ENCODE data around the gene TBC1D19.

- TF ChIP-seq, protein P1, sequence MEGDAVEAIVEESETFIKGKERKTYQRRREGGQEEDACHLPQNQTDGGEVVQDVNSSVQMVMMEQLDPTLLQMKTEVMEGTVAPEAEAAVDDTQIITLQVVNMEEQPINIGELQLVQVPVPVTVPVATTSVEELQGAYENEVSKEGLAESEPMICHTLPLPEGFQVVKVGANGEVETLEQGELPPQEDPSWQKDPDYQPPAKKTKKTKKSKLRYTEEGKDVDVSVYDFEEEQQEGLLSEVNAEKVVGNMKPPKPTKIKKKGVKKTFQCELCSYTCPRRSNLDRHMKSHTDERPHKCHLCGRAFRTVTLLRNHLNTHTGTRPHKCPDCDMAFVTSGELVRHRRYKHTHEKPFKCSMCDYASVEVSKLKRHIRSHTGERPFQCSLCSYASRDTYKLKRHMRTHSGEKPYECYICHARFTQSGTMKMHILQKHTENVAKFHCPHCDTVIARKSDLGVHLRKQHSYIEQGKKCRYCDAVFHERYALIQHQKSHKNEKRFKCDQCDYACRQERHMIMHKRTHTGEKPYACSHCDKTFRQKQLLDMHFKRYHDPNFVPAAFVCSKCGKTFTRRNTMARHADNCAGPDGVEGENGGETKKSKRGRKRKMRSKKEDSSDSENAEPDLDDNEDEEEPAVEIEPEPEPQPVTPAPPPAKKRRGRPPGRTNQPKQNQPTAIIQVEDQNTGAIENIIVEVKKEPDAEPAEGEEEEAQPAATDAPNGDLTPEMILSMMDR (conservative IDR thresholded peaks at IDR 0.05) = no peak
- TF ChIP-seq ZFX (IDR thresholded peaks at IDR 0.05) = no peak
These were observed 169.3 kb downstream of the TBC1D19 start for GRCh38 chr4:26753187-26753586.

All from C4-2B (cell line).